Ovary (tissue), 9 donors: ENCODE data around the gene LARGE1. TPM values are rescaled to one million over a fixed set of nuclear protein-coding genes. Genes with fewer than 3 reads are reported as not detected.

Source experiments
- DNase-seq, 5 donors: peaks; one replicate each; pipeline ENCODE4 v3.0.0-alpha.2; 2019 to 2020
- H3K27ac ChIP-seq, 2 donors: fragments of 200-600 bp; one replicate each; pipeline versions ENCODE4 v1.5.1 to v1.8.0; 2019 to 2022
- H3K27me3 ChIP-seq: fragments of 200-600 bp; one replicate; pipeline ENCODE4 v1.8.0; 2022
- H3K36me3 ChIP-seq: fragments of 200-600 bp; sonication (generic); one replicate; pipeline ENCODE4 v1.5.1; 2019
- H3K4me1 ChIP-seq: one replicate; pipeline ENCODE4 v1.8.1; 2013; ENCODE audit warnings: mild to moderate bottlenecking, moderate library complexity; ENCODE audit not compliant: insufficient read depth
- H3K4me3 ChIP-seq: fragments of 200-600 bp; sonication (generic); one replicate; pipeline ENCODE4 v1.5.1; 2017
- H3K9me3 ChIP-seq, 2 donors: fragments of 200-600 bp in 1 of 2; sonication (generic) in 1 of 2; one replicate each; pipeline versions ENCODE4 v1.5.1 to v1.8.1; 2013 to 2019; ENCODE audit warnings: mild to moderate bottlenecking in 1 of 2, moderate library complexity in 1 of 2
- CTCF ChIP-seq, 3 donors: fragments of 450-650 bp in 2 of 3; fragments of 200-600 bp in 1 of 3; IDR thresholded peaks; one replicate each; pipeline versions ENCODE4 v1.5.1 to v1.8.0; 2016 to 2022; ENCODE audit warnings: antibody characterized with exemption in 3 of 3, mild to moderate bottlenecking in 1 of 3
- EP300 ChIP-seq: sonication (generic); formaldehyde crosslinking; IDR thresholded peaks from one replicate; pipeline ENCODE4 v1.6.1; 2017; ENCODE audit warnings: antibody characterized with exemption
- POLR2A ChIP-seq: fragments of 450-650 bp; IDR thresholded peaks from one replicate; pipeline ENCODE4 v1.6.1; 2017; ENCODE audit warnings: antibody characterized with exemption, mild to moderate bottlenecking, moderate library complexity
- WGBS, 3 donors: extraction: QIAGEN DNeasy Blood & Tissue Kit in 1 of 3; methylation state at CpG; one replicate each; pipeline versions ENCODE4 v1.1.5 to v1.1.7; 2013 to 2017; 5-methylcytosine and 5-hydroxymethylcytosine counted together
- intact Hi-C, 4 donors: fragments of 100-400 bp; cut with DNase I; formaldehyde crosslinking; loops; one replicate each; pipeline versions ENCODE4 v1.11.0 to v1.15.1; 2022 to 2023
- polyA plus RNA-seq, 2 donors: library from polyadenylated mRNA; stranded (reverse); fragments of 200-250 nt in 1 of 2; fragments of 350-450 nt in 1 of 2; fragmentation: Illumina TruSeq in 1 of 2; extraction: RNeasy Lipid Tissue Mini Kit (QIAGEN cat#74804) in 1 of 2; gene quantifications; one replicate each; pipeline ENCODE4 v1.2.3, GENCODE V29; 2013 to 2014
- total RNA-seq, 7 donors: library from RNA; depleted of rRNA in 2 of 7; stranded (reverse); fragments of >200 nt in 2 of 7; fragmentation: NEBNext Ultra II Directional in 3 of 7; extraction: Animal tissue kit (Norgen Biotek cat#: 25700) in 3 of 7; gene quantifications; one replicate each; pipeline versions ENCODE4 v1.1.0 to v1.2.4, GENCODE V29; 2016 to 2023
- donor health status: DM: no; HTN: no; CAD: no; lungs with moderate emphysema.
- donor health status: DM: no; HTN: no; CAD: no.
- donor health status: Bipolar disorder and iron deficiency.
- donor health status: DM: yes; HTN: yes; CAD: no.
- donor health status: DM: no; HTN: no; CAD: no.
- donor health status: DM: yes; HTN: yes; CAD: no.

LARGE1 gene
- total and polyA plus RNA-seq, 9 donors, result 13.4 to 67.6 (median 36.8) TPM

- TF ChIP-seq POLR2A (no peak), EP300 (no peak), CTCF (IDR thresholded peaks at IDR 0.05) (no peak)
- Histone ChIP-seq H3K27ac (no peak overlapping the region), H3K9me3 (no peaks in the 10 kb centered on the region), H3K36me3 (no peaks in the 10 kb centered on the region), H3K4me3 (no peak overlapping the region), H3K27me3 (no peaks in the 10 kb centered on the region), H3K4me1 (peaks cover 1% of the 10 kb centered on the region)
- intact Hi-C loops, result no loop called here
- WGBS, 3 donors, result 94 to 95% (median 94%) methylated on average over 3 of the region's 3 CpGs
- DNase-seq, result no peak
Measured at GRCh38 chr22:33680632-33681031, 239.6 kb downstream of the LARGE1 start.

GRCh38 chr22:33678523-33678922 lies 241.8 kb downstream of the LARGE1 start:
- H3K4me3 ChIP-seq, result no peak overlapping the region
- WGBS, 3 donors, result 86 to 91% (median 87%) methylated on average over 11 of the region's 11 CpGs
- TF ChIP-seq EP300 (no peak), CTCF (IDR thresholded peaks at IDR 0.05) (no peak), POLR2A (no peak)
- H3K4me1 ChIP-seq, result peaks cover 1% of the 10 kb centered on the region
- H3K27me3 ChIP-seq, result no peaks in the 10 kb centered on the region
- H3K27ac ChIP-seq, result no peak overlapping the region
- H3K9me3 ChIP-seq, result no peaks in the 10 kb centered on the region
- DNase-seq, result no peak
- H3K36me3 ChIP-seq, result no peaks in the 10 kb centered on the region
- intact Hi-C loops, result no loop called here

- no peaks in the 10 kb centered on the region for H3K9me3 ChIP-seq
- no peaks in the 10 kb centered on the region for H3K27me3 ChIP-seq
- WGBS, 3 donors, result 60 to 82% (median 72%) methylated on average over 4 of the region's 4 CpGs
- no peak overlapping the region for H3K4me3 ChIP-seq
- TF ChIP-seq EP300, result no peak
- no peak for TF ChIP-seq CTCF (IDR thresholded peaks at IDR 0.05)
- no peak for TF ChIP-seq POLR2A
- H3K27ac ChIP-seq, result no peak overlapping the region
- DNase-seq, result no peak
- peaks cover 1% of the 10 kb centered on the region for H3K4me1 ChIP-seq
- intact Hi-C loops, result no loop called here
- H3K36me3 ChIP-seq, result no peaks in the 10 kb centered on the region
Measured at GRCh38 chr22:33677536-33677935, 242.7 kb downstream of the LARGE1 start.

- peaks cover 3% of the 10 kb centered on the region for H3K4me1 ChIP-seq
- TF ChIP-seq EP300 (no peak), POLR2A (no peak), CTCF (IDR thresholded peaks at IDR 0.05) (no peak)
- DNase-seq, result no peak
- H3K36me3 ChIP-seq, result no peaks in the 10 kb centered on the region
- H3K9me3 ChIP-seq, result no peaks in the 10 kb centered on the region
- intact Hi-C loops, result no loop called here
- 68 to 97% (median 79%) methylated on average over 4 of the region's 4 CpGs for whole genome bisulfite sequencing, 3 donors
- no peak overlapping the region for H3K27ac ChIP-seq
- H3K4me3 ChIP-seq, result no peak overlapping the region
- no peaks in the 10 kb centered on the region for H3K27me3 ChIP-seq
Measured at GRCh38 chr22:33674357-33674756, 245.9 kb downstream of the LARGE1 start.

- H3K27ac ChIP-seq, result no peak overlapping the region
- H3K36me3 ChIP-seq, result no peaks in the 10 kb centered on the region
- TF ChIP-seq EP300 (no peak), CTCF (IDR thresholded peaks at IDR 0.05) (no peak), POLR2A (no peak)
- no peaks in the 10 kb centered on the region for H3K9me3 ChIP-seq
- DNase-seq, result no peak
- intact Hi-C loops, result no loop called here
- H3K4me3 ChIP-seq, result no peak overlapping the region
- no peaks in the 10 kb centered on the region for H3K27me3 ChIP-seq
- H3K4me1 ChIP-seq, result peaks cover 2% of the 10 kb centered on the region
- 63 to 75% (median 75%) methylated on average over 2 of the region's 2 CpGs for WGBS, 3 donors
Measured at GRCh38 chr22:33669746-33670145, 250.5 kb downstream of the LARGE1 start.
